ENCODE measurements around the gene GMEB1. TPM values are rescaled to one million over a fixed set of nuclear protein-coding genes. Genes with fewer than 3 reads are reported as not detected.

The GMEB1 gene
- total and polyA plus RNA-seq, 4 donors: 4.3 to 11.6 (median 8.6) TPM

GRCh38 chr1:28751315-28752060 lies 82.9 kb downstream of the GMEB1 start:
- no peak overlapping the region for H3K27ac ChIP-seq (ENCODE audit: low read depth in 1 of 2, low read length in 1 of 2)
- no peaks in the 10 kb centered on the region for H3K9me3 ChIP-seq (ENCODE audit: control insufficient read depth in 4 of 4, insufficient read depth in 3 of 4, low read length in 3 of 4)
- H3K4me1 ChIP-seq (ENCODE audit: control insufficient read depth in 5 of 5, insufficient read depth in 5 of 5, low read length in 5 of 5): peaks cover 6 to 38% (median 13%) of the 10 kb centered on the region in 5 donors
- no peaks in the 10 kb centered on the region for H3K27me3 ChIP-seq (ENCODE audit: control insufficient read depth in 3 of 3, insufficient read depth in 3 of 3, low read length in 2 of 3)
- TF ChIP-seq, protein P1, sequence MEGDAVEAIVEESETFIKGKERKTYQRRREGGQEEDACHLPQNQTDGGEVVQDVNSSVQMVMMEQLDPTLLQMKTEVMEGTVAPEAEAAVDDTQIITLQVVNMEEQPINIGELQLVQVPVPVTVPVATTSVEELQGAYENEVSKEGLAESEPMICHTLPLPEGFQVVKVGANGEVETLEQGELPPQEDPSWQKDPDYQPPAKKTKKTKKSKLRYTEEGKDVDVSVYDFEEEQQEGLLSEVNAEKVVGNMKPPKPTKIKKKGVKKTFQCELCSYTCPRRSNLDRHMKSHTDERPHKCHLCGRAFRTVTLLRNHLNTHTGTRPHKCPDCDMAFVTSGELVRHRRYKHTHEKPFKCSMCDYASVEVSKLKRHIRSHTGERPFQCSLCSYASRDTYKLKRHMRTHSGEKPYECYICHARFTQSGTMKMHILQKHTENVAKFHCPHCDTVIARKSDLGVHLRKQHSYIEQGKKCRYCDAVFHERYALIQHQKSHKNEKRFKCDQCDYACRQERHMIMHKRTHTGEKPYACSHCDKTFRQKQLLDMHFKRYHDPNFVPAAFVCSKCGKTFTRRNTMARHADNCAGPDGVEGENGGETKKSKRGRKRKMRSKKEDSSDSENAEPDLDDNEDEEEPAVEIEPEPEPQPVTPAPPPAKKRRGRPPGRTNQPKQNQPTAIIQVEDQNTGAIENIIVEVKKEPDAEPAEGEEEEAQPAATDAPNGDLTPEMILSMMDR (IDR thresholded peaks at IDR 0.05; ENCODE audit: control extremely low read depth, extremely low read depth): no peak
- peak in 1 of 3 donors; percentile 9 for DNase-seq
- WGBS, 2 donors: 25 to 53% methylated on average over 2 of the region's 2 CpGs
- H3K36me3 ChIP-seq (ENCODE audit: control insufficient read depth in 4 of 4, insufficient read depth in 4 of 4, low read length in 4 of 4): peaks cover 1 to 5% (median 3%) of the 10 kb centered on the region in 4 donors
- no peak for ATAC-seq (ENCODE audit: insufficient read depth, low FRiP score)
- no peak overlapping the region for H3K4me3 ChIP-seq
- H3K9ac ChIP-seq (ENCODE audit: insufficient read depth in 1 of 2, low read length in 2 of 2): no peak overlapping the region

DNA sequence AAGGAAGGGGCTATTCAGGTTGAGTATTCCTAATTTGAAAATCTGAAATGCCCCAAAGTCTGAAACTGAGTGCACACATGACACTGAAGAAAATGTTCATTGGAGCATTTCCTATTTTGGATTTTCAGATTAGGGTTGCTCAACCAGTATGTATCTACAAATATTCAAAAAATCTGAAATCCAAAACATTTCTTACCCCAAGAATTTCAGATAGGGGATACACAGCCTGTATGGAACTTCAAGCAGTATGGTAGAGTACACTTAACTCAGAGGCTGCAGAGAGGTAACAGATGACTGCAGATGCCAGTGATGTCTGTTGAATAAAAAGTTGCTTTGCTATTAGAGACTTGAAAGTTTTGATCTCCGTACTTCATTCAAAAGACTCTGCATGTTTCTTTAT lies 87.1 kb downstream of the GMEB1 start:
- H3K27me3 ChIP-seq (ENCODE audit: control insufficient read depth in 3 of 3, insufficient read depth in 3 of 3, low read length in 2 of 3): no peaks in the 10 kb centered on the region
- 57 to 74% methylated on average over 1 of the region's 1 CpG for WGBS, 2 donors
- DNase-seq (no peak), ATAC-seq (ENCODE audit: insufficient read depth, low FRiP score) (no peak)
- H3K27ac ChIP-seq (ENCODE audit: low read depth in 1 of 2, low read length in 1 of 2): no peak overlapping the region
- H3K9ac ChIP-seq (ENCODE audit: insufficient read depth in 1 of 2, low read length in 2 of 2): no peak overlapping the region
- H3K9me3 ChIP-seq (ENCODE audit: control insufficient read depth in 4 of 4, insufficient read depth in 3 of 4, low read length in 3 of 4): no peaks in the 10 kb centered on the region
- no peak overlapping the region for H3K4me3 ChIP-seq
- H3K4me1 ChIP-seq (ENCODE audit: control insufficient read depth in 5 of 5, insufficient read depth in 5 of 5, low read length in 5 of 5): peaks cover 0 to 42% (median 13%) of the 10 kb centered on the region in 5 donors
- peaks cover 3 to 10% (median 5%) of the 10 kb centered on the region in 4 donors for H3K36me3 ChIP-seq (ENCODE audit: control insufficient read depth in 4 of 4, insufficient read depth in 4 of 4, low read length in 4 of 4)
- TF ChIP-seq, protein P1 (IDR thresholded peaks at IDR 0.05; ENCODE audit: control extremely low read depth, extremely low read depth): no peak

DNA sequence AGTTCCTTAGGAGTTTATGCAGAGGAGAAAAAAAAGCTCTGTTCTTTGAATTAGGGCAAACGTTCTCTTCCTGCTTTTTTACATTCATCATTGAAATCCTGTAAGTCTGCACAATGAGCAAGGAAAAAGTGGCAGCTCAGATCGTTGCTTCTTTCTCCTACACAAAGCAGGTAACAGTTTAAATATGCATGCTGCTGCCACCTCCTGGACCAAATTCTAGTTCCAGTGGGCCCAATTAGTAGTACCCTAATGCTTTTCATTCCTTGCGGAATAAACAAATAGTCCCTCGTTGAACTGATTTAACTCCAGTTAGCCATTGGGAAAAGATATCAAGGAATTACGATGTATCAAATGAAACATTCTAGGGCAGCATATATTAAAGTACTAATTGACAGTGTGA lies 88.3 kb downstream of the GMEB1 start:
- H3K4me1 ChIP-seq (ENCODE audit: control insufficient read depth in 5 of 5, insufficient read depth in 5 of 5, low read length in 5 of 5): peaks cover 0 to 31% (median 7%) of the 10 kb centered on the region in 5 donors
- H3K4me3 ChIP-seq: no peak overlapping the region
- no peak overlapping the region for H3K27ac ChIP-seq (ENCODE audit: low read depth in 1 of 2, low read length in 1 of 2)

More for the DNA sequence above, 88.3 kb downstream of the GMEB1 start:
- Histone ChIP-seq H3K9me3 (ENCODE audit: control insufficient read depth in 4 of 4, insufficient read depth in 3 of 4, low read length in 3 of 4) (no peaks in the 10 kb centered on the region), H3K36me3 (ENCODE audit: control insufficient read depth in 4 of 4, insufficient read depth in 4 of 4, low read length in 4 of 4) (peaks cover 3 to 12% (median 5%) of the 10 kb centered on the region in 4 donors), H3K9ac (ENCODE audit: insufficient read depth in 1 of 2, low read length in 2 of 2) (no peak overlapping the region), H3K27me3 (ENCODE audit: control insufficient read depth in 3 of 3, insufficient read depth in 3 of 3, low read length in 2 of 3) (no peaks in the 10 kb centered on the region)
- TF ChIP-seq, protein P1 (IDR thresholded peaks at IDR 0.05; ENCODE audit: control extremely low read depth, extremely low read depth): no peak
- no peak for DNase-seq
- WGBS, 2 donors: 39 to 48% methylated on average over 5 of the region's 5 CpGs
- ATAC-seq (ENCODE audit: insufficient read depth, low FRiP score): no peak
